PFSK-1 (cell line): Measurements from ENCODE around the gene YTHDF1.

Source experiments
- FOXP2 ChIP-seq: optimal IDR thresholded peaks from 2 replicates; pipeline ENCODE3; 2011; ENCODE audit warnings: borderline replicate concordance, control low read depth, inconsistent platforms; ENCODE audit not compliant: insufficient read depth; ENCODE audit errors: extremely low read length, extremely low read depth
- POLR2AphosphoS5 ChIP-seq: IDR thresholded peaks from 2 replicates; pipeline ENCODE4 v1.6.1; 2012; ENCODE audit warnings: low read depth, mild to moderate bottlenecking, control low read depth, low read length, moderate library complexity
- SIN3A ChIP-seq: IDR thresholded peaks from 2 replicates; pipeline ENCODE4 v1.6.1; 2012; ENCODE audit warnings: mild to moderate bottlenecking, low read length, moderate library complexity, borderline replicate concordance; ENCODE audit not compliant: insufficient read depth
- TAF1 ChIP-seq: IDR thresholded peaks from 2 replicates; pipeline ENCODE4 v1.6.1; 2012; ENCODE audit warnings: low read length, control low read depth, borderline replicate concordance; ENCODE audit not compliant: insufficient read depth
- TF ChIP-seq, protein P1 (sequence below), 2 experiments: IDR thresholded peaks; 2 replicates each; pipeline versions ENCODE4 v1.6.1 to v1.8.0; 2011 to 2012; ENCODE audit warnings: low read depth in 2 of 2, low read length in 2 of 2, control low read depth in 1 of 2, inconsistent platforms in 1 of 2, mild to moderate bottlenecking in 1 of 2, moderate library complexity in 1 of 2; ENCODE audit not compliant: insufficient read depth in 1 of 2

DNA sequence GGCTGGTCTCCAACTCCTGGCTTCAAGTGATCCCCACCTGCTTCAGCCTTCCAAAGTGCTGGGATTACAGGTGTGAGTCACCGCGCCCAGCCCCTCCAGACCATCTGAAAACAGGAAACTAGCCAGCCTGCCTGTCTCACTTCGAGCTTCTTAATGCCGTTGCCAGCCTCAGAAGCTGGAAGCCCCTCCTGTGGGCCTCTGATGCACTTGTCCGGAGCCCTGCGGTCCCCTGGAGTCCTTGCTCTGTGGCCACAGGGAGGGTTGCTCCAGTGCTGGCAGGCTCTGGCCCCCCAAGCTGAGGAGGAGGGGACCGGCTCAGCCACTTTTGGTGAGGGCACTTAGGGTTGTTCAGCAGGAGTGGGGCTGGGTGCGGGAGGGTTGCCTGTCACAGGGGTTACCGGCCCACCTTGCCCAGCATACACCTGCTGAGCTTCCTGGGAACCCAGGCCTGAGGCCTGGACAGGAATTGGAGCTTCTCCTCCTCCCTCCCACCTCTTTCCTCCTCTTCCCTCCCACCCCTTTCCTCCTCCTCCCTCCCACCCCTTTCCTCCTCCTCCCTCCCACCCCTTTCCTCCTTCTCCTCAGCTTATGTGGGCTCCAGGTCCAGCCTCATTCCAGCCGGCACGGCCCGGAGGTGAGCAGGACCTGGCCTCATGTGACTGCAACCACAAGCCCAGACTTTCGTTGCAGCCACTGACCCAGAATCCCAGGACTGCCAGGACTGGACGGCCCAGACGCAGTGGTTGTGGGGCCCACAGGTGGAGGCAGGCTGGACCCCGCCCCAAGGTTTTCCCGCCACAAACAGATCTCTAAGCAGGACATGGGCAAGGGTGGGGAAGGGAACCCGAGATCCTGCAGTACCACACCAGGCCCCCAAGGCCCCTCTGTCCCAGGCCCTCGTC is 10.4 kb upstream of the YTHDF1 start:
- TF ChIP-seq POLR2AphosphoS5, result no peak
- TF ChIP-seq TAF1, result no peak
- TF ChIP-seq, protein P1, sequence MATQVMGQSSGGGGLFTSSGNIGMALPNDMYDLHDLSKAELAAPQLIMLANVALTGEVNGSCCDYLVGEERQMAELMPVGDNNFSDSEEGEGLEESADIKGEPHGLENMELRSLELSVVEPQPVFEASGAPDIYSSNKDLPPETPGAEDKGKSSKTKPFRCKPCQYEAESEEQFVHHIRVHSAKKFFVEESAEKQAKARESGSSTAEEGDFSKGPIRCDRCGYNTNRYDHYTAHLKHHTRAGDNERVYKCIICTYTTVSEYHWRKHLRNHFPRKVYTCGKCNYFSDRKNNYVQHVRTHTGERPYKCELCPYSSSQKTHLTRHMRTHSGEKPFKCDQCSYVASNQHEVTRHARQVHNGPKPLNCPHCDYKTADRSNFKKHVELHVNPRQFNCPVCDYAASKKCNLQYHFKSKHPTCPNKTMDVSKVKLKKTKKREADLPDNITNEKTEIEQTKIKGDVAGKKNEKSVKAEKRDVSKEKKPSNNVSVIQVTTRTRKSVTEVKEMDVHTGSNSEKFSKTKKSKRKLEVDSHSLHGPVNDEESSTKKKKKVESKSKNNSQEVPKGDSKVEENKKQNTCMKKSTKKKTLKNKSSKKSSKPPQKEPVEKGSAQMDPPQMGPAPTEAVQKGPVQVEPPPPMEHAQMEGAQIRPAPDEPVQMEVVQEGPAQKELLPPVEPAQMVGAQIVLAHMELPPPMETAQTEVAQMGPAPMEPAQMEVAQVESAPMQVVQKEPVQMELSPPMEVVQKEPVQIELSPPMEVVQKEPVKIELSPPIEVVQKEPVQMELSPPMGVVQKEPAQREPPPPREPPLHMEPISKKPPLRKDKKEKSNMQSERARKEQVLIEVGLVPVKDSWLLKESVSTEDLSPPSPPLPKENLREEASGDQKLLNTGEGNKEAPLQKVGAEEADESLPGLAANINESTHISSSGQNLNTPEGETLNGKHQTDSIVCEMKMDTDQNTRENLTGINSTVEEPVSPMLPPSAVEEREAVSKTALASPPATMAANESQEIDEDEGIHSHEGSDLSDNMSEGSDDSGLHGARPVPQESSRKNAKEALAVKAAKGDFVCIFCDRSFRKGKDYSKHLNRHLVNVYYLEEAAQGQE (IDR thresholded peaks at IDR 0.05; ENCODE audit: insufficient read depth in 1 of 2, low read depth in 2 of 2, low read length in 2 of 2), result no peak
- no peak for TF ChIP-seq FOXP2
- no peak for TF ChIP-seq SIN3A
